K562 (cell line): ENCODE data around the gene CCND3.

Source experiments
- CHD4 ChIP-seq: fragments of 200-600 bp; sonication (generic); IDR thresholded peaks from 3 replicates; pipeline ENCODE4 v1.6.1; 2012; ENCODE audit warnings: low read depth, mild to moderate bottlenecking, mixed read lengths, low read length, inconsistent platforms; ENCODE audit not compliant: insufficient read depth, insufficient replicate concordance, poor library complexity, severe bottlenecking
- ELK1 ChIP-seq: sonication (generic); formaldehyde crosslinking; IDR thresholded peaks from 2 replicates; pipeline ENCODE4 v1.8.1; 2022; ENCODE audit warnings: missing genetic modification reagents
- EZH2 ChIP-seq: IDR thresholded peaks from 2 replicates; pipeline ENCODE4 v1.6.1; 2012; ENCODE audit warnings: low read depth, mild to moderate bottlenecking, inconsistent platforms, low read length, borderline replicate concordance
- MCM3 ChIP-seq: fragments of 450-650 bp; IDR thresholded peaks from 2 replicates; pipeline ENCODE4 v1.6.1; 2016
- RBM39 ChIP-seq: fragments of 200-400 bp; formaldehyde crosslinking; optimal IDR thresholded peaks from 2 replicates; pipeline ENCODE3; 2018; ENCODE audit warnings: low read depth, low read length
- ZNF311 ChIP-seq: fragments of 250-450 bp; sonication (Bioruptor Pico); IDR thresholded peaks from 2 replicates; pipeline ENCODE4 v1.4.0; 2020; ENCODE audit warnings: mild to moderate bottlenecking, moderate library complexity

DNA sequence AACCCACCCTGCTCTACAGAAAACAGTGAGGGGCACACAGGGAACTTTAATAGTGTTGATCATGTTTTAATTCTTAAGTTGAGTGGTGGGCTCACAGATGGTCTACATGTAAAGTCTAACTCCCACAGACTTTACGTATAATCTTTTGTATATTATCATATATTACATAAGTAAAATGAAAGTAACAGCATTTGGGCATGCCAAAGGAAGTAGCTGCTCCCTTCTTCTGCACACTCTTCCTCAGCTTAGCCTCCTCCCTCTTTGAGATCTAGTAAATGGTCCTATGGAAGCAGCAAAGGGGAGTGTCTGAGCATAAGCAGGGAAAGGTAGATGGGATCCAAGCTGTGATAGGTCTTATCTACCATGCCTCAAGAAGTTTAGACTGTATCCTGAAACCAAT lies 31.9 kb downstream of the CCND3 start:
- TF ChIP-seq EZH2 (no peak), ZNF311 (CRISPR knock-in tag) (no peak), MCM3 (no peak), CHD4 (no peak), RBM39 (no peak), ELK1 (CRISPR knock-in tag) (no peak)
